Astrocyte (in vitro differentiated cells and primary cell): ENCODE measurements around the gene LCN1.

ENCODE experiments used
- EZH2 ChIP-seq: IDR thresholded peaks from 2 replicates; pipeline ENCODE4 v1.6.1; 2012; ENCODE audit warnings: mild to moderate bottlenecking, low read length, inconsistent platforms; ENCODE audit not compliant: insufficient read depth
- TF ChIP-seq, protein P1 (sequence below): IDR thresholded peaks from 2 replicates; pipeline ENCODE4 v1.5.1; 2011; ENCODE audit warnings: low read depth, mild to moderate bottlenecking, inconsistent platforms, low read length, moderate library complexity; ENCODE audit not compliant: insufficient read depth

DNA sequence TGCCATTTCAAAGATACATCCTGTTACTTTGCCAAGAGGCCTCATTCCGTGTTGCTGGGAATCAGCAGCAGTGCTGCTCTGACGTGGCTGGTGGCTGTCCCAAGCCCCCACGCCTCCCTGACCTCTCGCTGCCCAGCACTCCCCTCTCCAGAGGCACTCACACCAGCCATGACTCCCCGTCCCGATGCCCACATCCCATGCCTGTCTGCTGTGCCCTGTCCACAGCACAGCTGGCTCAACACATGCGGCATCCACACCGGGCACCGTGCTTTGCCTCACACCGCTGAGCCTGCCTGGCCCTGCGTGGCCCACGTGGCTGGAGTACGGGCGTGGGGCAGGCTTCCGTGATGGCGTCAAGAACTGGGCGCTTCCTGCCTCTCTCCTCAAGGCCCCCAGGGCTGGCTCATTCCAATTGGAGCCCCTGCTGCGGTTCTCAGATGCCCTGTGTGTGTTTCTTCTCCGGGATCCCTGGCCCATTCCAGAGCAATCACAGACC is 7.8 kb upstream of the LCN1 start:
- TF ChIP-seq, protein P1, sequence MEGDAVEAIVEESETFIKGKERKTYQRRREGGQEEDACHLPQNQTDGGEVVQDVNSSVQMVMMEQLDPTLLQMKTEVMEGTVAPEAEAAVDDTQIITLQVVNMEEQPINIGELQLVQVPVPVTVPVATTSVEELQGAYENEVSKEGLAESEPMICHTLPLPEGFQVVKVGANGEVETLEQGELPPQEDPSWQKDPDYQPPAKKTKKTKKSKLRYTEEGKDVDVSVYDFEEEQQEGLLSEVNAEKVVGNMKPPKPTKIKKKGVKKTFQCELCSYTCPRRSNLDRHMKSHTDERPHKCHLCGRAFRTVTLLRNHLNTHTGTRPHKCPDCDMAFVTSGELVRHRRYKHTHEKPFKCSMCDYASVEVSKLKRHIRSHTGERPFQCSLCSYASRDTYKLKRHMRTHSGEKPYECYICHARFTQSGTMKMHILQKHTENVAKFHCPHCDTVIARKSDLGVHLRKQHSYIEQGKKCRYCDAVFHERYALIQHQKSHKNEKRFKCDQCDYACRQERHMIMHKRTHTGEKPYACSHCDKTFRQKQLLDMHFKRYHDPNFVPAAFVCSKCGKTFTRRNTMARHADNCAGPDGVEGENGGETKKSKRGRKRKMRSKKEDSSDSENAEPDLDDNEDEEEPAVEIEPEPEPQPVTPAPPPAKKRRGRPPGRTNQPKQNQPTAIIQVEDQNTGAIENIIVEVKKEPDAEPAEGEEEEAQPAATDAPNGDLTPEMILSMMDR, result no peak
- TF ChIP-seq EZH2, result no peak
